HepG2 (cell line): ENCODE data around the gene LHPP. TPM values are rescaled to one million over a fixed set of nuclear protein-coding genes. Genes with fewer than 3 reads are reported as not detected.
A peak's percentile ranks its signal among the peaks of the same experiment; 100 is the strongest.

Source experiments
- ATRX ChIP-seq: sonication (generic); formaldehyde crosslinking; IDR thresholded peaks from 2 replicates; pipeline ENCODE4 v1.4.0; 2020; ENCODE audit warnings: missing genetic modification reagents, borderline replicate concordance
- CENPBD1 ChIP-seq: sonication (generic); formaldehyde crosslinking; IDR thresholded peaks from 2 replicates; pipeline ENCODE4 v1.8.0; 2022; ENCODE audit warnings: missing genetic modification reagents, low read depth, mild to moderate bottlenecking, borderline replicate concordance
- CTCF ChIP-seq: sonication (generic); formaldehyde crosslinking; IDR thresholded peaks from 2 replicates; pipeline ENCODE4 v1.5.0; 2020; ENCODE audit warnings: mild to moderate bottlenecking, missing genetic modification reagents, moderate library complexity
- SAP130 ChIP-seq: IDR thresholded peaks from 2 replicates; pipeline ENCODE4 v1.6.1; 2016; ENCODE audit warnings: low read depth
- SUZ12 ChIP-seq: fragments of 150-350 bp; IDR thresholded peaks from 2 replicates; pipeline ENCODE4 v1.6.1; 2014; ENCODE audit warnings: low read depth, low read length
- ZBTB21 ChIP-seq: sonication (generic); formaldehyde crosslinking; IDR thresholded peaks from 2 replicates; pipeline ENCODE4 v1.4.0; 2020; ENCODE audit warnings: missing genetic modification reagents
- ZFP62 ChIP-seq: sonication (generic); formaldehyde crosslinking; IDR thresholded peaks from 2 replicates; pipeline ENCODE4 v1.4.0; 2020; ENCODE audit warnings: missing genetic modification reagents
- ZNF326 ChIP-seq: sonication (generic); formaldehyde crosslinking; IDR thresholded peaks from 2 replicates; pipeline ENCODE4 v1.4.0; 2020; ENCODE audit warnings: missing genetic modification reagents, borderline replicate concordance
- ZNF569 ChIP-seq: sonication (generic); formaldehyde crosslinking; IDR thresholded peaks from 2 replicates; pipeline ENCODE4 v1.5.0; 2020; ENCODE audit warnings: mild to moderate bottlenecking, missing genetic modification reagents, moderate library complexity, borderline replicate concordance
- ZNF737 ChIP-seq: sonication (generic); formaldehyde crosslinking; IDR thresholded peaks from 2 replicates; pipeline ENCODE4 v1.5.0; 2020; ENCODE audit warnings: missing genetic modification reagents, mild to moderate bottlenecking, borderline replicate concordance
- polyA plus RNA-seq, 8 experiments: library from polyadenylated mRNA; depleted of rRNA in 3 of 8; stranded (reverse) in 7 of 8; unstranded in 1 of 8; fragments of >200 nt; fragmentation: Illumina TruSeq in 4 of 8; extraction: Trizol in 4 of 8; gene quantifications; 2 replicates each; pipeline versions ENCODE4 v1.2.1 to v1.2.3, GENCODE V29; 2011 to 2016; ENCODE audit warnings: low read depth in 4 of 8, missing spikeins in 1 of 8, mixed read lengths in 1 of 8; ENCODE audit not compliant: insufficient read depth in 1 of 8
- total RNA-seq, 5 experiments: library from RNA; depleted of rRNA; stranded (reverse); fragments of >200 nt; fragmentation: Illumina TruSeq; extraction: Trizol; gene quantifications; 2 replicates each; pipeline ENCODE4 v1.2.3, GENCODE V29; 2016; ENCODE audit warnings: low read depth in 1 of 5
- TF ChIP-seq, protein P1 (sequence below): sonication (generic); formaldehyde crosslinking; IDR thresholded peaks from 2 replicates; pipeline ENCODE4 v1.4.0; 2020; ENCODE audit warnings: mild to moderate bottlenecking, missing genetic modification reagents
- TF ChIP-seq, protein P2 (sequence below): sonication (generic); formaldehyde crosslinking; IDR thresholded peaks from 2 replicates; pipeline ENCODE4 v1.4.0; 2020; ENCODE audit warnings: missing genetic modification reagents
- TF ChIP-seq, protein P3 (sequence below): sonication (generic); formaldehyde crosslinking; IDR thresholded peaks from 2 replicates; pipeline ENCODE4 v1.5.1; 2020; ENCODE audit warnings: mild to moderate bottlenecking, missing genetic modification reagents, borderline replicate concordance

LHPP gene
- total and polyA plus RNA-seq, 2 of the 13 experiments (the other 11 are each of a cell fraction or from before 2014, with no cell fraction given): 5.2 to 13.1 TPM

DNA sequence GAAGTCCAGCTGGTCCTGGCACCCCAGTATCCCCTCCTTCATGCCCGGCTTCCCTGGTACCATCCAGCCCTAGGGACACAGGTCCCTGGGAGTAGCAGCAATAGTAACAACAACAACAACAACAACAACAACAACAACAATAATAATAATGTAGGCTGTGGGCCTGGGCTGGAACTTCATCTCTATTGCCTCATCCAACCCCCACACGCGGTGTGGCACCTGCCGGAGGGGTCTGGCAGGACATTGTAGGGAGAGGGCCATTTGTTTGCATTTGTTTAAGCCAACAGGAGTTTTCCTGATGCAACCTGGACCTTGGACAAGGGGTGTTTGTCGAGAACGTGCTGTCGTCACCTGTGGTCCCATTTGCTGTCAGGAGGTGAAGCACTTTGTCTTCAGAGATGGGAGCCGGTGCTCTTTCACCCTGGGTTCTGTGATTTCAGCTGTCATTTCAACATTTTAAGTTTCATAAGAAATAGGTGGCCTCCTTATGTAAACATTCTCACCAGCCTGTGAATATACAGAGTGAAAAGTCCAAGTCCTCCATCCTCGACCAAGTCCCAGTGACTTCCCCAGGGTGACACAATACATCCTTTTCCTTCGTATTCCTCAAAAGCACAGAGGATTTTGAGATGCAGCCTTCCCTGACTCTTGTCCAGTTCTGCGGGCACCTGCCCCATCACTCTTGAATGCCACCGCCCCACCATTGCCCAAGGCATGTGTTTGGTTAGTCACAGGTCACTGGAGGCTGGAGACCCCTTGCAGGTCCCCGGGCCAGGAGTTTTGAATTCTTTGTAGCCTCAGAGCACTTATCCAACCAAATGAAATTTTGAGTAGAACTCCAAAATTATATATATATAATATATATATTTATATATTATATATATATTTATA lies 9.2 kb downstream of the LHPP start (continued):
- TF ChIP-seq, protein P1, sequence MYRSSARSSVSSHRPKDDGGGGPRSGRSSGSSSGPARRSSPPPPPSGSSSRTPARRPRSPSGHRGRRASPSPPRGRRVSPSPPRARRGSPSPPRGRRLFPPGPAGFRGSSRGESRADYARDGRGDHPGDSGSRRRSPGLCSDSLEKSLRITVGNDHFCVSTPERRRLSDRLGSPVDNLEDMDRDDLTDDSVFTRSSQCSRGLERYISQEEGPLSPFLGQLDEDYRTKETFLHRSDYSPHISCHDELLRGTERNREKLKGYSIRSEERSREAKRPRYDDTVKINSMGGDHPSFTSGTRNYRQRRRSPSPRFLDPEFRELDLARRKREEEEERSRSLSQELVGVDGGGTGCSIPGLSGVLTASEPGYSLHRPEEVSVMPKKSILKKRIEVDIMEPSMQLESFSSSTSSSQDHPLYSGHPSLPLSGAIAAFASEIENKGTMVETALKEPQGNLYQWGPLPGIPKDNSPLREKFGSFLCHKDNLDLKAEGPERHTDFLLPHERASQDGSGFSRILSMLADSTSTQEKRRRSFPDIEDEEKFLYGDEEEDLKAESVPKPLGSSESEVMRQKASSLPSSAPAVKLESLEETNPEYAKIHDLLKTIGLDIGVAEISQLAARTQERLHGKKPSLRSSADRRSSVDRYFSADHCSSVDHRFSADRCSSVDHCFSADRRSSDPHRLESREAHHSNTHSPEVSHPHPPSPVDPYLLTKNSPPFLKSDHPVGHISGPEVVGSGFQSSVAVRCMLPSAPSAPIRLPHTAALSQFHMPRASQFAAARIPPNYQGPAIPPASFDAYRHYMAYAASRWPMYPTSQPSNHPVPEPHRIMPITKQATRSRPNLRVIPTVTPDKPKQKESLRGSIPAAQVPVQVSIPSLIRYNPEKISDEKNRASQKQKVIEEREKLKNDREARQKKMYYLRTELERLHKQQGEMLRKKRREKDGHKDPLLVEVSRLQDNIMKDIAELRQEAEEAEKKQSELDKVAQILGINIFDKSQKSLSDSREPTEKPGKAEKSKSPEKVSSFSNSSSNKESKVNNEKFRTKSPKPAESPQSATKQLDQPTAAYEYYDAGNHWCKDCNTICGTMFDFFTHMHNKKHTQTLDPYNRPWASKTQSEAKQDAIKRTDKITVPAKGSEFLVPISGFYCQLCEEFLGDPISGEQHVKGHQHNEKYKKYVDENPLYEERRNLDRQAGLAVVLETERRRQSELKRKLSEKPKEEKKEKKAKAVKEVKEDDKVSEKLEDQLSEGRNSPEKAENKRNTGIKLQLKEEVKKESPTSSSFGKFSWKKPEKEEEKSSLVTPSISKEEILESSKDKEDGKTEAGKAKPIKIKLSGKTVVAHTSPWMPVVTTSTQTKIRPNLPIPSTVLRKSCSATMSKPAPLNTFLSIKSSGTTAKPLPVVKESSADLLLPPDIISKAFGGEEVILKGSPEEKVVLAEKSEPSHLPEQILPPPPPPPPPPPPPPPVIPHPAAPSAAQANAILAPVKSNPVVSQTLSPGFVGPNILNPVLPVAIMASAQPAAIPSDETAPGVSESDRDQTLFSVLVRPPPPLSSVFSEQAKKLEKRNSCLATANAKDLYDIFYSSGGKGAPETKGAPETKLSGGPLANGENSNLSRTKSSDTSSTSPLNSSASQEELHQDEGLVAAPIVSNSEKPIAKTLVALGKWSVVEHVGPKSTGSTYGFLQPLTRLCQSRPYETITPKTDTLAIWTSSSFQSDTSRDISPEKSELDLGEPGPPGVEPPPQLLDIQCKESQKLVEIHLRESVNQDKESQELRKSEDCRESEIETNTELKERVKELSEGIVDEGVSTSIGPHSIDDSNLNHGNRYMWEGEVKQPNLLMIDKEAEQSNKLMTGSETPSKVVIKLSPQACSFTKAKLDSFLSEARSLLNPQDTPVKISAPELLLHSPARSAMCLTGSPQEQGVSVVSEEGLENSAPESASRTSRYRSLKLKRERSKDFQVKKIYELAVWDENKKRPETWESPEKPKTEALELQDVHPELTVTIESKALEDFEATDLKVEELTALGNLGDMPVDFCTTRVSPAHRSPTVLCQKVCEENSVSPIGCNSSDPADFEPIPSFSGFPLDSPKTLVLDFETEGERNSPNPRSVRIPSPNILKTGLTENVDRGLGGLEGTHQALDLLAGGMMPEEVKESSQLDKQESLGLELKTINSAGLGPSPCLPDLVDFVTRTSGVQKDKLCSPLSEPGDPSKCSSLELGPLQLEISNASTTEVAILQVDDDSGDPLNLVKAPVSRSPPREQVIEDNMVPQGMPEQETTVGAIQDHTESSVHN (CRISPR knock-in tag): no peak
- TF ChIP-seq CENPBD1 (no peak), ATRX (no peak), ZNF569 (CRISPR knock-in tag) (no peak), ZNF737 (CRISPR knock-in tag) (no peak), SAP130 (peak; percentile 91), ZNF326 (CRISPR knock-in tag) (no peak), ZBTB21 (CRISPR knock-in tag) (peak; percentile 94), SUZ12 (no peak), ZFP62 (CRISPR knock-in tag) (no peak), CTCF (peak; percentile 59)
- TF ChIP-seq, protein P2, sequence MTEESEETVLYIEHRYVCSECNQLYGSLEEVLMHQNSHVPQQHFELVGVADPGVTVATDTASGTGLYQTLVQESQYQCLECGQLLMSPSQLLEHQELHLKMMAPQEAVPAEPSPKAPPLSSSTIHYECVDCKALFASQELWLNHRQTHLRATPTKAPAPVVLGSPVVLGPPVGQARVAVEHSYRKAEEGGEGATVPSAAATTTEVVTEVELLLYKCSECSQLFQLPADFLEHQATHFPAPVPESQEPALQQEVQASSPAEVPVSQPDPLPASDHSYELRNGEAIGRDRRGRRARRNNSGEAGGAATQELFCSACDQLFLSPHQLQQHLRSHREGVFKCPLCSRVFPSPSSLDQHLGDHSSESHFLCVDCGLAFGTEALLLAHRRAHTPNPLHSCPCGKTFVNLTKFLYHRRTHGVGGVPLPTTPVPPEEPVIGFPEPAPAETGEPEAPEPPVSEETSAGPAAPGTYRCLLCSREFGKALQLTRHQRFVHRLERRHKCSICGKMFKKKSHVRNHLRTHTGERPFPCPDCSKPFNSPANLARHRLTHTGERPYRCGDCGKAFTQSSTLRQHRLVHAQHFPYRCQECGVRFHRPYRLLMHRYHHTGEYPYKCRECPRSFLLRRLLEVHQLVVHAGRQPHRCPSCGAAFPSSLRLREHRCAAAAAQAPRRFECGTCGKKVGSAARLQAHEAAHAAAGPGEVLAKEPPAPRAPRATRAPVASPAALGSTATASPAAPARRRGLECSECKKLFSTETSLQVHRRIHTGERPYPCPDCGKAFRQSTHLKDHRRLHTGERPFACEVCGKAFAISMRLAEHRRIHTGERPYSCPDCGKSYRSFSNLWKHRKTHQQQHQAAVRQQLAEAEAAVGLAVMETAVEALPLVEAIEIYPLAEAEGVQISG (CRISPR knock-in tag): peak; percentile 85
- TF ChIP-seq, protein P3, sequence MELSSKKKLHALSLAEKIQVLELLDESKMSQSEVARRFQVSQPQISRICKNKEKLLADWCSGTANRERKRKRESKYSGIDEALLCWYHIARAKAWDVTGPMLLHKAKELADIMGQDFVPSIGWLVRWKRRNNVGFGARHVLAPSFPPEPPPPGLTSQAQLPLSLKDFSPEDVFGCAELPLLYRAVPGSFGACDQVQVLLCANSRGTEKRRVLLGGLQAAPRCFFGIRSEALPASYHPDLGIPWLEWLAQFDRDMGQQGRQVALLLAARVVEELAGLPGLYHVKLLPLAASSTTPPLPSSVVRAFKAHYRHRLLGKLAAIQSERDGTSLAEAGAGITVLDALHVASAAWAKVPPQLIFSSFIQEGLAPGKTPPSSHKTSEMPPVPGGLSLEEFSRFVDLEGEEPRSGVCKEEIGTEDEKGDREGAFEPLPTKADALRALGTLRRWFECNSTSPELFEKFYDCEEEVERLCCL (CRISPR knock-in tag): no peak
